DMS79 treated with DMSO at 0.1 percent for 48 hours (cell line): ENCODE measurements around the gene GSS.

Experiments
- DNase-seq: peaks from one replicate; lab custom pipeline; 2025; lab: John Stamatoyannopoulos, UW

The GSS gene

DNA sequence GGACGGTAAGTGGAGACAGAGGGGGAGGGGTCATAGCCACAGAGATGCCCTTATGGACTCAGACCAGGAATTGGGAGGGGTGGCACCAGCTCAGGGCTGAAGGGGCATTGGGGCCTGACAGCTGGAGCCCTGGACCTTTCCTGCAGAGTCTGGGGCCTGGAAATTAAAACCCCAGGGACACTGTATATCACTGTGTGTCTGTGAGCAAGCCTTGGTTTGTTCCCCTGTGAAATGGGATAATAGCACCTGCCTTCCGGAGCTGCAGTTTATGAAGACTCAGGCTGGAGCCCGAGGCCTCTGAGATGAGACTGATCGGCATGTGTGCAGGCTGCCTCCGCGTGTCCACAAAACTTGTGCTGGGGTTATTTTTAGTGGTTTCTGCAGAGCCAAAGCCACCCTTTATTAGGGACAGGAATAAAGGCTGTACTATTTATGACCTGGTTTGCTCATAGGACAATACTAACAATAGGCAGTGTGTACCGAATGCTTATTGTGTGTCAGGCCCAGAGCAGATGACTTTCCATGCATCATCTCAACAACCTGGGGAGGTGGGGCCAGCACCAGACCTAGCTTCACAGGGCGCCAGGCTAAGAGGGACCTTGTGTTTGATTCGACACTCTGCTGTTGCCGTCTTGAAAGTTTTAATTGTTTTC lies 22.6 kb upstream of the GSS start:
- DNase-seq, result no peak

DNA sequence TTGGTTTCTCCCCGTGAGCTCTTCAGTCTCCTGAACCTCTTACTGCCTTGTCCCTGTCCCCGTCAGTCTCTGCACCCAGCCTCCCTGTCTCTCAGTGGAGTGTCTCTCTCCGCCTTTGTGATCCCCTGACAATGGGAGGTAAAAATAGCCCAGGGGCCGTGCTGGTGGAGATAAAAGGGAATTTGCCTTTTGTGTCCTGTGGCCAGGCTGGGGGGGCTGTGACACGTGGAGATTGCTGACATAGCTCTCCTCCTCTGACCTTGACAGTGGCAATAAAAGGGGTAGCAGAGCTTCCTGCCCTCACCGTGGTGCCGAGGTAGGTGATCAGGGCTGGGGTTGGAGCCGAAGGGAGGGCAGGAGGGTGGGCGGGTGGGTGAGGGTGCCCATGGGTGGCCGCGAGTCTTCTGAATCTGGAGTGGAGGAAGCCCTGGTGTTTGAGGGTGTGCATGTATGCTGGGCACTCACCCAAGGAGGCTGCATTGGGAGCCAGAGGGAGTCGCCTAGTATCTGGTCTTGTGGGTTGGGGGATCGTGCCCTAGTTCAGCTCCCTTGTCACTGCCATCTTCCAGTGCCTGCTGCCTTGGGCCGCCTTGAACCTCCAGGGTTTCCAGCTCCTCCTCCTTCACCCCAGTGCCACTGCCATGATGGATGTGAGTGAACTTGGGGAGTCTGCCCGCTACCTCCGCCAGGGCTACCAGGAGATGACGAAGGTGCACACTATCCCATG lies 21.9 kb upstream of the GSS start:
- no peak for DNase-seq

DNA sequence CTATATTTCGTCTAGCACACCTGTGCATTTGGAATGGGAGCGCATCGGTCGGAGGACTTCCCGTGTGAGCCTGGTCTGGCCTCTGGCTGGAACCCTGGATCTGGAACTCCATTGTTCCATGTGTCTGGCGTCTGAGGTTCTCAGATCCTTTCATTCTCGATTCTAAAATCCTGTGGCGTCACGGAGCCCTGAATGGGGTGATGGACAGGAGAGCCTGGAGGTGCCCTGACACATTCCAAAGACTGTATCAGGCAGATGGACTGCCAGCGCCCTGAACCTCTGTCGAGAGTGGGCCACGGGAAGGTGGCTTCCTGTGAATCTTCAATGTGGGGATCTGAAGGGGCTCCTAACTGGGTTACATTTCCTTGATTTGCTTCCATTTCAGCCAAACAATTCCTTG lies 20.7 kb upstream of the GSS start:
- DNase-seq, result no peak

DNA sequence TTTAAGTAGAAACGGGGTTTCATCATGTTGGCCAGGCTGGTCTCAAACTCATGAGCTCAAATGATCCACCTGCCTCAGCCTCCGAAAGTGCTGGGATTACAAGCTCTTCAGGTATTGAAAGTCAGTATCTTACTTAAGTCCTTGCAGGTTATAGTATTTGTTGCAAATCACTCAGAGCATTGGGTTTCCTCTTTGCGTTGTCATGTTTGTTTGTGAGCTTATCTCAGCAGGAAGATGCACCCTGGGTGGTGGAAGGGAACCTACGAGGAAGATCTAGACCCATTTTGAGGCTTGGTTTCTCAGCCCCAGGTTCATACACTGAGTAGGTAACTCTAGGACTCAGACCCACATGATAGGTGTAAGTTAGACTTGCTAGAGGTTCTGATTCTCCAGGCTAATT lies 18.6 kb upstream of the GSS start:
- DNase-seq, result no peak

DNA sequence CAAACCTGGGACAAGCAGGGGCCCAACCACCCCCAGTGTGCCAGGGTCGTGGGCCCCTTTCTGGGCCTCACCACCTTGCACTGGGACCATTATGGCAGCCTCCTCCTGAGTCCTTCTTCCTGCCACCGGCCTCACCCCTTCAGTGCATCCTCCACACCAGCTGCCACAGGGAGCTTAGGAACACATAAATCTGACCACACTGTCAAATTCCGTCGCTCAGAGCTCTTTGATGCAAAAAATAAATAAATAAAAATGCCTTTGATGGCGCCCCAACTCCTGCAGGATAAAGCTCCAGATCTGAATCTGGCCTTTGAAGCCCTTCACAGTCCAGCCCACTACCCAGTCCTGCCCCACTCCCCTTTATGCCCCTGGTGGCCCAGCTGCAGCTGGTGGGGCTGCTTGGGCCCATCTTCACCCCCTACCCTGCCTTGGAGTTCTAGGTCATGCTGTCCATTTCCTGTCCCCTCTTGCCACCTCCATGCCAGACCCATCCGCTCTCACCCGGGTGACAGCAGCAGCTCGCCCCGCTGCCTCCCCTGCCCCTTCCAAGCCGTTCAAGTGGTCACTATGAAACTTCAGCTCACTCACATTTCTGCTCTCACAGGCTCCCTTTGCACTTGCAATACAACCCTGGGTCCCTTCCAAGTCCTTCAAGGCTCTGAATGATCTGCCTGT lies 16.1 kb upstream of the GSS start:
- DNase-seq, result no peak

DNA sequence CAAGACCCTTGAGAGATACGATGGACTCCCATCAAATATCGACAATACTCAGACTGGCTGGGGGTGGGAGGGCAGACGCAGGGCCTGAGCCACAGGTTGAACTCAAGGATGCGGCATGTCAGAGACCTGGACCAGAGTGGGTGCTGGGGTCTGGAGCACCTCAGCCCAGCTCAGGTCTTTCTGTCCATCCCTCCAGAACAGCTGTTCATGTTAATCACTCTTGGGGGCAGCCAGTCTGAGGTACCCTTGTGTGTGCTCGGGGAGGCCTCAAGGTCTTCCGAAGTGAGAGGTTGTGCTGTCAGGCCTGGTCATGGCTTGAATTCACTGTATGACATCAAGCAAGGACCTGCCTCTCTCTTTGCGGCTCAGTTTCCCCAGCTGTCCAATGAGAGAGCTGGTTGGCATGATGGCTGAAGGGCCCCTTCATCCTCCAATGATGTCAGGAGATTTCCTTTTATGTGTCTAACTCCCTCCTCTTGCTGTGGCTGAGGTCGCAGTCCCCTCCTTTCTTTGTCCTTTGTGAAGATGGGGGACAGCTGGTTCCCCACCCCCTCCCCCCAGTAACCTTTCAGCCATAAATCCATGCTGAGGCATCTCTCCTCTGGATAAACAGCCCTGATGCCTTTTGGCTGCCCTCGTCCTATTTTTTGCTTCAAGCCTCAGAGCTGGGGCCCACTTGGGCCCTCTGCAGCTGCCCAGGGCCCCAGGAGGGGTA lies 15.4 kb upstream of the GSS start:
- no peak for DNase-seq

DNA sequence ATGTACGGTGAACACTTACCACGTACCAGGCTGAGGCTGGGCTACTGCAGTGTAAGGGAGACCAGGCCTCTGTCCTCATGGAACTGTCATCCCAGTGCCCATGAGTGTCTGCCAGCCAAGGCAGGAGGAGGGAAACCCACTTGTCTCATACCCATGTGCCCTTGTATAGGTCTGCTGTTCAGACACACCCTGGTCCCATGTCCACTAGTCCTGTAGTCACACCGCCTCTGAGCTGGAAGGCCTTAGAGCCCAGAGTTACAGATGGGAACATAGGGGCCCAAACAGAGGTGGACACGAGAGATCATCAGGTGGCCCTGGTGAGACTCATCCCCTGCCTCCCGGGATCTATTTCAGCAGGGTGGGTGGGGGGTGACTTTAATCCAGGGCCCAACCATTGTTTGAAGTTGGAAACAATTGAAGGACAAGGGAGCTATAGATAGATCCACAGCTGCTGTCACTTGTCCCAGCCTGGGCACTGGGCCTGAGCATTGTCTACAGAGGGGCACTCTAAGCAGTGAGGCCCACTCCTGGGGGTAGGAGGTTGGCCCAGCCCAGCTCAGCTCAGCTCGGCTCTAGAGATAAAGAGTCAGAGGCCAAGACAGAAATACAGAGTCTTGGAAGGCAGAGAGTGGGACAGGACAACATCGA lies 14.7 kb upstream of the GSS start:
- no peak for DNase-seq

DNA sequence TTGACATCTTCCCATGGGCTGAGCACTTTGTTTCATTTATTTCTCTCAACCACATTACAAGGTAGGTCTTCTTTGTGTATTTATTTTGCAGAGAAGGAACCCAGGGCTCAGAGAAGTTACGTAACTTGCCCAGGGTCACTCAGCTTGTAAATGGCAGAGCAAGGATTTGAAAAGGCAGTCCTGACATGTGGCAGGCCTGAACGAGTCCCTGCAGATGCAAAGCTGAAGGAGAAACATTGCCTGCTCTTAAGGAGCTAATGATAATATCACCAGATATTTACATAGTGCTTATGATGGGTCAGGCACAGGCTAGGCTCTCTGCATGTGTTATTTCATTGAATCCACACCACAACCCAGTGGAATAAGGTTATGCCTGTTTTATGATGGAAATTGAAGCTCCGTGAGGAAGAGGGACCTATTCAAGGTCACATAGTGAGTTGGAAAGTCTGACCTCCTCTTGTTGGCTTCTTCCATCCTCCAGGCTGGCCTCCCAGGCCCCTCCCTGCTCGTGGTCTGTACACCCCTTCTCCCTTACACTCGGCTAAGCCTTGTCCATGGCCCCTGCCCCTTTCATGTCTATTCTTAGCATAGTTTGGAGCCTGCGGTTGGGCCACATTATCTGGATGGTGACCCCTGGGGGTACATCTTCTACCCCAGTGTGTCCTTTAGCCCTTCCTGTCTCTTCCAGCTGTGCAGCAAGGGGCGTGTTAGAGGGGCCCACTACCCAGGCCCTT lies 12.6 kb upstream of the GSS start:
- no peak for DNase-seq

DNA sequence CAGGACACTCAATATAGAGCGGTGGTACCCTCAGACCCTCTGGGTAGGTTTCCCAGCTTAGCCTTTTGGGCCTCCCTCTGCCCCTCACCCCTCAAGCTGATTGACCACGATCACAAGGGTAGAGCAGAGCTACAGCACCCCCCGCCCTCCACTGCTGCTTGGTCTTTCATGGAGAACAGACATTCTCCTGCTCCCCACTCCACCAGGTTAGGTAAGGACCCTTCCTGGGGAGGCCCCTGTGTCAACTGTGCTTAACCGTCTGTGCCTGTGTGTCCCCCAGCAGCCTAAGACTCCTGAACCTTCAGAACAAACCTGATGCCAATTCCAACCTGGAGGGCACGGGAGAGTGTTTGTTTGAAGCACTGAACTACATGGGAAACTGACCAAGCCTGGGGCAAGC lies 11.8 kb upstream of the GSS start:
- DNase-seq, result no peak

DNA sequence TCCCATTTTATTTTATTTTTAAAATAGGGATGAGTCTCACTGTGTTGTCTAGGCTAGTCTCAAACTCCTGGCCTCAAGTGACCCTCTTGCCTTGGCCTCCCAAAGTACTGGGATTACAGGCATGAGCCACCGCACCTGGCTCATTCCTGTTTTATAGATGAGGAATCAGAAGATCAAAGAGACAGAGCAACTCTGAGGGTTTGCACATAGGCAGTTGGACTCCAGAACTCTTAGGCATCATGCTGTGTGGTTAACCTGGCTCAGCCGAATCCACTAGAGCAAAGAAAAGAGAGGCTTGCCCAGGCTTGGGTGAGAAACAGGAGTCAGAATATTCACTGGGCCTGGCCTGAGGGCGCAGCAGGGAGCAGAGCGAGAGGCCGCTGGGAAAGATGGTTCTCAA lies 9.4 kb upstream of the GSS start:
- DNase-seq, result no peak

DNA sequence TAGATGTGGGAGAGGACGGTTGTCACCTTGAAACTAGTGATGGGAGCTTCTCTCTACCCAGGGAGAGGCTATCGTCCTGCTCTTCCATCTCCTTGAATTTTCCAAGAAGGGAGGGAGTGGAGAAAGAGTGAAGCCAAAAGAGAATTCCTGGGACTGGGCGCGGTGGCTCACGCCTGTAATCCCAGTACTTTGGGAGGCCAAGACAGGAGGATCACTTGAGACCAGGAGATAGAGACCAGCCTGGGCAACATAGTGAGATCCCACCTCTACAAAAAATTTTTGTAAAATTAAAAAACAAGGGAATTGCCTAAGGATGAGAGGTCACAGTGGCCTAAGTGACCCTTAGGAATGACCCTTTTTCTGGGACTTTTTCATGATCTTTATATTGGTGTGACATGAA lies 8.9 kb upstream of the GSS start:
- no peak for DNase-seq

DNA sequence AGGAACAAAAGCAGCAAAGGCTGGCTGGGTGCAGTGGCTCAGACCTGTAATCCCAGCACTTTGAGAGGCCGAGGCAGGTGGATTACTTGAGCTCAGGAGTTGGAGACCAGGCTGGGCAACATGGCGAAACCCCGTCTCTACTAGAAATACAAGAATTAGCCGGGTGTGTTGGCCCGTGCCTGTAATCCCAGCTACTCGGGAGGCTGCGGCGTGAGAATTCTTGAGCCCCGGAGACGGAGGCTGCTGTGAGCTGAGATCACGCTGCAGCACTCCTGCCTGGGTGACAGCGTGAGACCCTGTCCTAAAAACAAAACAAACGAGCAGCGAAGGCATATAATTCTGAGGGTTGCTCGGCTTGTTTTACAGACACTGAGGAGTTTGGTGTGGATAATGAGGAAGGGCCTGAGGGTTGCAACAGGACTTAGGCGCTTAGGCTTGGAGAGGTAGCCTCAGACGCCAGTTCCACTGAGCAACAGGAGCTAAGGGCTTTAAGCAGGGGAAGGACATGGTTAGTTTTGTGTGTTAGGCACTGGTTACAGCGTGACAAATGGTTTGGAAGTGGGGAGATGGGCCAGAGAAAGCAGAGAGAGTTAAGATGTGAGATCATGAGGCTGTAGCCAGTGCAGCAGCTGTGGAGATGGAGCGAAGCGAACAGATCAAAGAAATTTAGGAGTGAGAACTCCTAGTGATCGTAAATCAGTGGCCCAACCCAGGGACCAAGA lies 1.3 kb upstream of the GSS start:
- DNase-seq, result no peak

DNA sequence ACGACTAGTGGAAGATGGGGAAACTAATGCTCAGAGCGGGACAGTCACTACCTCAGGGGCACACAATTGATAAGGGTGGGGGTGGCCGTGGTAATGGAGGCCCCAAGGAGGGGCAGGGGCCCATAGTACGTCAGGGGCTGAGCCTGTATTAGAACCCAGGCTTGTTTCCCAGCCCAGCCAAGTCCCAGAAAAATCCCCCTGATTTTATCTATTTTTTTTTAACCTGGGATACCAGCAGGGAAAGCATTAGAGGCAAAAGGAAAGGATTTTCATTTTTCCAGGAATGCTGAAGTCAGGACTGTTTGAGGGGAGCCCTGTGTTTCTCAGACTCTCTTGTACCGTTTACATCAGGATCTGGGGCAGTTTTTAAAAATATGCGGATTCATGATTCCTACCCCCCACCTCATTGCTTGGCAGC lies 444 bp upstream of the GSS start:
- no peak for DNase-seq

DNA sequence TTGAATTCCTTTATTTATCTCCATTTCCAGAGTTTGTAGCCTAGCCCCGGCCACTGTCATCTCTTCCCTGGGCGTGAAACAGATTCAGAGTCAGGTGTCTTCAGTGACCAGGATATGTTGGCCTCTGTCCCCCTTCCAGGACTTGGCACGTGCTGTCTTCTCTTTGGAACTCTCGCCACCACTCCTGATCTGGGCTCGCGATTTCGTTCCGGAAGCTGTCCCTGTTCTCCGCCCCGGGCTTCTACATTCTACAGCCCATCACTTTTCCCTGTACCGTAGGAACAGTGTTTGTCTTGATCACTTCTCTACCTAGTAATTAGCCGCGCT lies 739 bp downstream of the GSS start:
- no peak for DNase-seq

DNA sequence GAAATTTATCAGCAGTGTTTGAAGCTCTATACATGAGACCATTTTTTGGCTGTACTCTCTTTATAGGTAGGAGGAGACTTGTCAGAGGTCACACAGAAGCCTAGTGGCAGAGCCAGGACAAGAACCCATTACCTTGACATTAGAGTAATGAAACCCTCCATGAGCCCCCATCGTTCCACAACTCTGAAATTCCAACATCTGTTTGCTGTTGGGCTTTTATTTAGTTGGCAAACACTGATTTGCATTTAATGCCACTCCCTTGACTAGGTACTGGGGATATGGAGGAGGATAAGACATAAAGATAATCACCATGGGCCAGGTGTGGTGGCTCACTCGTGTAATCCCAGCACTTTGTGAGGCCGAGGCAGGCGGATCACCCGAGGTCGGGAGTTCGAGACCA lies 1.6 kb downstream of the GSS start:
- DNase-seq, result no peak

DNA sequence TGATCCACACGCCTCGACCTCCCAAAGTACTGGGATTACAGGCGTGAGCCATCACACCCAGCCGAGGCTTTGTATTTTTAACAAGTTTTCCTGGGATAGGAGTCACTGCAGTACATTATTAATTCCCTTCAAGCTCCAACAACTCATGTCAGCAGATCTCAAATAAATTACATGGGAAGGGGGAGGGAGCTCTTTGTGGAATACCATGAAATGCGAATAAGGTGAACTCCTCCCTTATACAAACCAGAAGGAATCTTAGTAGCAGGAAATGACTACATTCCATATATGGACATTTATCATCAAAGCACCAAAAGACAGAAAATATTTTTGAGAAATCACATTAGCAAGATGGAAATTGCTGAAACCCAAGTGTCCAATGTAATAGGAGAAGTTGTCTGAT lies 2.9 kb downstream of the GSS start:
- no peak for DNase-seq

DNA sequence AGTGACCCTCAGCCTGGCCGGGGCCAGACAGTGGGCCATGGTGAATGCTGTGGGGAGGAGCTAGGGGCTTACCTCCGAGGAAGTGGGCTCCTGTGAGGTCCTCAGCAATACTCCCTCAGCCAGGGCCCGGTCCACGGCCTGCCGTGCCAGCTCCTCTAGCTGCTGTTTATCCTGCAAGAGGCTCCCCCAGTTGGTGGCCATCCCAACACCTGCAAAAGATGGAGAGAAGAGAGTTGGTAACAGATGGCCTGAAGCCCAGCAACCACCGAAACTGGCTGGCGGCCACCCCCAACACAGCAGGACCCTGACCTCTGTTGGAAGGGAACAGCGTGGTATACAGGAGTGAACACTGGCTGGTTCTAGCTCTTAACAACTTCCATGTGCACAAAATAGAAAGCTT lies 4.0 kb downstream of the GSS start:
- DNase-seq, result no peak

DNA sequence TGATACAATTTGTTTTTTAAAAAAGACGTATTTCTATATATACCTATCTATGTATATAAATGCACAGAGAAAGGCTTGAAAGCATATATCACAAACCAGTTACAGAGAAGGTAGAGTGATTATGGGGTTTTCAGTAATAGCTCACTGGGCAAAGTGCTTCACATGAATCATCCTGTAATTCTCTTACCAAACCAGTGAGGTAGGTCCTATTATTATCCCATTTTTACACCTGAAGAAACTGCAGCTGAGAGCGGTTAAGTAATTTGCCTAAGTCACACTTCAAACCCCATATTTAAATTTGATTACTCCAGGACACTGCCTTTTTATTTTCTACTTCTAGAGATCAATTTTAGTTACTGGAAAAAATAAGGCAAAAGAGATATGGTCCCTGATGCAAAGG lies 4.4 kb downstream of the GSS start:
- no peak for DNase-seq

DNA sequence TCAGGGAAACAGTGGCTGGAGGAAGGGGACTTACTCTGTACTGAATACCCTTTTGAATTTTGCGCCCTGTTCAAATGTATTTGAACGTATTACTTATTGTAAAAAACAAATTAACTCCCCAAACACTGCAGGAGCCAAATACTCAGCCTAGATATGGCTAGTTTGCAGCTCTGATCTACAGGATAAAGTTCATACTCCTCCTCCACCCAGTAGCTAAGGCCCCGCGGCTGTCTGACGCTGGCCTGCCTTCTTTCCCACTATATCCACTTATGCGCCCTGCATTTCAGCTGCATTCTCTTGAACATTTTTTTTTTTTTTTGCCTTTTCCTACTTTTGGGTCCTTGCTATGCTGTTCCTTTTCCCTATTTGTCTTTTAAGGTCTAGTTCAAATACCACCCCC lies 6.5 kb downstream of the GSS start:
- no peak for DNase-seq

DNA sequence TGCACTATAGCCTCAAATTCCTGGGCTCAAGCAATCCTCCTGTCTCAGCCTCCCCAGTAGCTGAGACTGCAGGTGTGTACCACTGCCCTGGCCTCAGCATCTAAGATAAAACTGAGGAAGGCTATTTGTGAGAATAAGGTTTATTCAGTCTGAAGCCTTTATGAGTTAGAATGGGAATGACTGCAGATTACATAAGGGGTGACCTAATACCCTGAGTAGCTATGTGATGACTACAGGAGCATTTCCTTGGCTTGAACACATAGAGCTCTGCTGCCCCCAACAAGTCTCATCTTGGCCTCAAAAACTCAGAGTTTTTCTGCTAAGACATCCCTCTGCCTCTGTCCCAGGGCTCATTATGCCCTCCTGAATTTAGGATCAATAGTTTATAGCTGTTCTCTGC lies 7.6 kb downstream of the GSS start:
- no peak for DNase-seq

DNA sequence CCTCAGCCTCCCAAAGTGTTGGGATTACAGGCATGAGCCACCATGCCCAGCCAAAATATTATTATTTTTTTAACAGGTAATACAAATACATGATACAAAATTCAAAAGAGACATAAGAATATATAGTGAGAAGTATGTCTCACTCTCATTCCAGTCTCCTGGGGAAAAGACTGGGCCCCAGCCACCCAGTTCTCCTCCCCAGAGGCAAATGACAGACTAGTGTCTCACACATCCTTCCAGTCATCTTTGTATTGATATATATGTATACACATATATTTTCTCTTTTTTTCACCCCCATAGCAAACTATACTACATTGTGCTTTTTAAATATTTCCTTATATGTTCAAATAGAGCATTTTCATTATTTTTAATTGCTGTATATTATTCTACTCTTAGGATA lies 8.3 kb downstream of the GSS start:
- DNase-seq, result no peak
